HUES6 (cell line): ENCODE data around the gene MICAL3.

Source experiments
- H3K27ac ChIP-seq: 2 replicates; pipeline ENCODE4 v1.7.0; 2013; ENCODE audit warnings: low read depth, mild to moderate bottlenecking, low read length, inconsistent platforms
- H3K27me3 ChIP-seq: 2 replicates; pipeline ENCODE4 v1.6.1; 2013; ENCODE audit warnings: low read length; ENCODE audit not compliant: control insufficient read depth, insufficient read depth
- H3K36me3 ChIP-seq: 2 replicates; pipeline ENCODE4 v1.6.1; 2013; ENCODE audit warnings: low read length; ENCODE audit not compliant: control insufficient read depth, insufficient read depth
- H3K4me1 ChIP-seq: 2 replicates; pipeline ENCODE4 v1.6.1; 2013; ENCODE audit warnings: low read length; ENCODE audit not compliant: control insufficient read depth, insufficient read depth
- H3K4me3 ChIP-seq: 2 replicates; pipeline ENCODE4 v1.5.1; 2013; ENCODE audit warnings: low read depth, low read length
- H3K9ac ChIP-seq: one replicate; pipeline ENCODE4 v1.6.1; 2013; ENCODE audit warnings: mild to moderate bottlenecking, low read length
- H3K9me3 ChIP-seq: 2 replicates; pipeline ENCODE4 v1.6.1; 2013; ENCODE audit warnings: low read depth, low read length; ENCODE audit not compliant: control insufficient read depth, insufficient read depth

Gene MICAL3

GRCh38 chr22:17871726-17872458 lies 152.5 kb downstream of the MICAL3 start:
- Histone ChIP-seq H3K27ac (no peak overlapping the region), H3K4me3 (no peak overlapping the region), H3K36me3 (peaks cover 67% of the 10 kb centered on the region), H3K4me1 (no peaks in the 10 kb centered on the region), H3K9me3 (no peaks in the 10 kb centered on the region), H3K9ac (no peak overlapping the region), H3K27me3 (peaks cover 26% of the 10 kb centered on the region)

GRCh38 chr22:17870407-17870806 lies 154.0 kb downstream of the MICAL3 start:
- H3K36me3 ChIP-seq = peaks cover 75% of the 10 kb centered on the region
- H3K4me3 ChIP-seq = no peak overlapping the region

GRCh38 chr22:17869285-17870096 lies 154.9 kb downstream of the MICAL3 start:
- H3K9me3 ChIP-seq = no peaks in the 10 kb centered on the region
- peaks cover 75% of the 10 kb centered on the region for H3K36me3 ChIP-seq
- H3K27me3 ChIP-seq = peaks cover 7% of the 10 kb centered on the region; the same call in 1 of the 2 replicates
- H3K27ac ChIP-seq = no peak overlapping the region
- H3K4me3 ChIP-seq = no peak overlapping the region
- H3K4me1 ChIP-seq = no peaks in the 10 kb centered on the region
- H3K9ac ChIP-seq = no peak overlapping the region

More at GRCh38 chr22:17870407-17870806, 154.0 kb downstream of the MICAL3 start:
- Histone ChIP-seq H3K27ac (no peak overlapping the region), H3K27me3 (peaks cover 15% of the 10 kb centered on the region; the same call in 1 of the 2 replicates), H3K9me3 (no peaks in the 10 kb centered on the region), H3K9ac (no peak overlapping the region), H3K4me1 (no peaks in the 10 kb centered on the region)

GRCh38 chr22:17868771-17869170 lies 155.6 kb downstream of the MICAL3 start:
- Histone ChIP-seq H3K27ac (no peak overlapping the region), H3K9me3 (no peaks in the 10 kb centered on the region), H3K36me3 (peaks cover 77% of the 10 kb centered on the region), H3K4me1 (no peaks in the 10 kb centered on the region), H3K9ac (no peak overlapping the region), H3K4me3 (no peak overlapping the region), H3K27me3 (no peaks in the 10 kb centered on the region)

GRCh38 chr22:17867160-17867785 lies 157.1 kb downstream of the MICAL3 start:
- Histone ChIP-seq H3K36me3 (peaks cover 72% of the 10 kb centered on the region), H3K4me3 (no peak overlapping the region), H3K9ac (no peak overlapping the region), H3K27ac (no peak overlapping the region), H3K27me3 (no peaks in the 10 kb centered on the region), H3K4me1 (no peaks in the 10 kb centered on the region), H3K9me3 (no peaks in the 10 kb centered on the region)

- Histone ChIP-seq H3K4me3 (no peak overlapping the region), H3K27me3 (no peaks in the 10 kb centered on the region), H3K27ac (no peak overlapping the region), H3K4me1 (no peaks in the 10 kb centered on the region), H3K9me3 (no peaks in the 10 kb centered on the region), H3K36me3 (peaks cover 66% of the 10 kb centered on the region), H3K9ac (no peak overlapping the region)
Observed at GRCh38 chr22:17866621-17867020, 157.7 kb downstream of the MICAL3 start.

- Histone ChIP-seq H3K9ac (no peak overlapping the region), H3K36me3 (peaks cover 62% of the 10 kb centered on the region), H3K27ac (no peak overlapping the region), H3K4me3 (no peak overlapping the region), H3K4me1 (no peaks in the 10 kb centered on the region), H3K9me3 (no peaks in the 10 kb centered on the region), H3K27me3 (no peaks in the 10 kb centered on the region)
Observed at GRCh38 chr22:17866127-17866526, 158.2 kb downstream of the MICAL3 start.

GRCh38 chr22:17865183-17866055 lies 158.9 kb downstream of the MICAL3 start:
- H3K4me3 ChIP-seq = no peak overlapping the region
- H3K4me1 ChIP-seq = no peaks in the 10 kb centered on the region
- H3K9ac ChIP-seq = no peak overlapping the region
- no peak overlapping the region for H3K27ac ChIP-seq
- H3K27me3 ChIP-seq = no peaks in the 10 kb centered on the region
- H3K36me3 ChIP-seq = peaks cover 60% of the 10 kb centered on the region
- no peaks in the 10 kb centered on the region for H3K9me3 ChIP-seq

GRCh38 chr22:17864398-17865182 lies 159.8 kb downstream of the MICAL3 start:
- Histone ChIP-seq H3K9ac (no peak overlapping the region), H3K27me3 (no peaks in the 10 kb centered on the region), H3K36me3 (peaks cover 57% of the 10 kb centered on the region), H3K9me3 (no peaks in the 10 kb centered on the region), H3K4me1 (no peaks in the 10 kb centered on the region), H3K4me3 (no peak overlapping the region), H3K27ac (no peak overlapping the region)

GRCh38 chr22:17862646-17863181 lies 161.6 kb downstream of the MICAL3 start:
- peaks cover 49% of the 10 kb centered on the region for H3K36me3 ChIP-seq
- no peaks in the 10 kb centered on the region for H3K4me1 ChIP-seq
- no peak overlapping the region for H3K9ac ChIP-seq
- H3K4me3 ChIP-seq = no peak overlapping the region
- H3K27ac ChIP-seq = no peak overlapping the region
- no peaks in the 10 kb centered on the region for H3K9me3 ChIP-seq
- H3K27me3 ChIP-seq = no peaks in the 10 kb centered on the region
